Measurements from ENCODE around the gene TMCC2. TPM values are rescaled to one million over a fixed set of nuclear protein-coding genes. Genes with fewer than 3 reads are reported as not detected.
A peak's percentile ranks its signal among the peaks of the same experiment; 100 is the strongest.

Gene TMCC2
- total and polyA plus RNA-seq, 2 experiments from 2014 or later = 2.6 to 9.9 TPM

GRCh38 chr1:205225901-205226765 lies 1.6 kb upstream of the TMCC2 start:
- Mint-ChIP-seq H3K4me3 (peak overlapping the region; percentile 79), H3K27ac (no peak overlapping the region), H3K4me1 (peaks cover 34% of the 10 kb centered on the region), H3K9me3 (no peaks in the 10 kb centered on the region), H3K36me3 (ENCODE audit: low read depth) (no peaks in the 10 kb centered on the region), H3K27me3 (ENCODE audit: insufficient read depth, low read depth, poor library complexity) (peaks cover 17% of the 10 kb centered on the region)
- DNase-seq (ENCODE audit: low spot score) (no peak), ATAC-seq (no peak)
- Histone ChIP-seq H3K9me2 (ENCODE audit: insufficient read depth) (no peaks in the 10 kb centered on the region), H3K79me2 (replicated peaks; ENCODE audit: insufficient read depth) (0 out of 2 replicates have a peak, but pooled peaks cover 5% of the 10 kb centered on the region), H2AFZ (no peak overlapping the region), H4K20me1 (replicated peaks; ENCODE audit: insufficient read depth) (no peaks in the 10 kb centered on the region; the same call in 1 of the 2 replicates), H3K4me1 (ENCODE audit: insufficient read depth) (peaks cover 19% of the 10 kb centered on the region), H3K4me3 (peak overlapping the region; percentile 61), H3K4me2 (peak overlapping the region; percentile 86), H3F3A (replicated peaks; ENCODE audit: low read depth) (peaks cover 14% of the 10 kb centered on the region; the same call in 1 of the 2 replicates), H3K27me3 (ENCODE audit: insufficient read depth) (peaks cover 12% of the 10 kb centered on the region), H3K36me3 (ENCODE audit: insufficient read depth) (no peaks in the 10 kb centered on the region), H3K27ac (ENCODE audit: low read depth) (no peak overlapping the region)
- TF ChIP-seq NANOG (IDR thresholded peaks at IDR 0.05; ENCODE audit: borderline replicate concordance) = no peak
- no peak for TF ChIP-seq REST (IDR thresholded peaks at IDR 0.05; ENCODE audit: unreplicated experiment)
- no peak for TF ChIP-seq ZNF462 (CRISPR knock-in tag; IDR thresholded peaks at IDR 0.05)
- TF ChIP-seq ZNF331 (CRISPR knock-in tag; IDR thresholded peaks at IDR 0.05; ENCODE audit: low read depth) = no peak
- no peak for TF ChIP-seq CTCF (conservative IDR thresholded peaks at IDR 0.05; ENCODE audit: low read depth in 2 of 2)
- no peak for TF ChIP-seq STAT1 (IDR thresholded peaks at IDR 0.05; ENCODE audit: unreplicated experiment)
- TF ChIP-seq CREB1 (CRISPR knock-in tag; IDR thresholded peaks at IDR 0.05; ENCODE audit: low read depth) = no peak
- no peak for TF ChIP-seq EZH2 (IDR thresholded peaks at IDR 0.05; ENCODE audit: low read depth, unreplicated experiment)
- TF ChIP-seq ETS1 (IDR thresholded peaks at IDR 0.05) = no peak
- no peak for TF ChIP-seq POLR2AphosphoS5 (IDR thresholded peaks at IDR 0.05; ENCODE audit: low read depth)
- no peak for TF ChIP-seq ZNF114 (CRISPR knock-in tag; IDR thresholded peaks at IDR 0.05)
- TF ChIP-seq EZH2phosphoT487 (IDR thresholded peaks at IDR 0.05; ENCODE audit: unreplicated experiment) = no peak
- TF ChIP-seq JUNB (IDR thresholded peaks at IDR 0.05; ENCODE audit: unreplicated experiment) = no peak

All from GM23338 (cell line).